HCT116 (cell line): ENCODE results near the gene TMEM132D. TPM values are rescaled to one million over a fixed set of nuclear protein-coding genes. Genes with fewer than 3 reads are reported as not detected.

Source experiments
- ATAC-seq: fragments of 200-7000 bp; cut with Tn5 transposase; 2 replicates; pipeline ENCODE4 v1.9.1; 2020; ENCODE audit warnings: mild to moderate bottlenecking, moderate library complexity
- BruUV-seq: library from RNA; stranded (reverse); fragments of 400-500 nt; replicated peaks from 2 replicates; lab custom pipeline; 2021; lab: Mats Ljungman, UMichigan
- CTCF ChIA-PET: fragments of 300-600 bp; sonication (Branson Sonifier 250); formaldehyde crosslinking; loops from one replicate; lab custom pipeline; 2021; ENCODE audit warnings: antibody characterized with exemption; lab: Charles Lee
- POLR2A ChIA-PET: fragments of 300-600, 350-600 bp; sonication (Branson Sonifier 250); formaldehyde crosslinking; loops from one replicate; lab custom pipeline; 2021; ENCODE audit warnings: antibody characterized with exemption; lab: Charles Lee
- RAD21 ChIA-PET, 2 experiments: fragments of 300-600 bp; sonication (Branson Sonifier 250); formaldehyde crosslinking; loops; one replicate each; lab custom pipeline; 2023; ENCODE audit warnings: low total read pairs in 2 of 2; ENCODE audit not compliant: uncharacterized antibody in 2 of 2, unreplicated experiment in 2 of 2, low non-redundant PET in 1 of 2; lab: Charles Lee
- DNase-seq: peaks from one replicate; pipeline ENCODE4 v3.0.0-alpha.2; 2010; ENCODE audit warnings: low read depth, low spot score
- H2AFZ ChIP-seq: fragments of 200-600 bp; shearing (Covaris generic), sonication (generic); 2 replicates; pipeline ENCODE4 v1.6.1; 2017; ENCODE audit warnings: low read depth, mixed run types, mixed read lengths, antibody characterized with exemption, low read length; ENCODE audit not compliant: poor library complexity, severe bottlenecking
- H3K27ac ChIP-seq: 2 replicates; pipeline ENCODE4 v1.5.1; 2012; ENCODE audit warnings: low read depth, low read length
- H3K27me3 ChIP-seq: fragments of 200-600 bp; sonication (generic); 2 replicates; pipeline ENCODE4 v1.6.1; 2016; ENCODE audit warnings: mixed run types, low read length, mixed read lengths; ENCODE audit not compliant: insufficient read depth
- H3K36me3 ChIP-seq, 2 experiments: fragments of 200-500 bp in 1 of 2; fragments of 200-600 bp in 1 of 2; sonication (Bioruptor generic) in 1 of 2; sonication (generic) in 1 of 2; 2 replicates each; pipeline versions ENCODE4 v1.5.1 to v1.6.1; 2014 to 2016; ENCODE audit warnings: low read length in 2 of 2, inconsistent platforms in 1 of 2, mixed read lengths in 1 of 2, mixed run types in 1 of 2; ENCODE audit not compliant: insufficient read depth in 2 of 2, control insufficient read depth in 1 of 2
- H3K4me1 ChIP-seq, 2 experiments: fragments of 200-600 bp in 1 of 2; sonication (generic) in 1 of 2; 2 replicates each; pipeline versions ENCODE4 v1.5.1 to v1.6.1; 2012 to 2017; ENCODE audit warnings: low read length in 2 of 2, inconsistent platforms in 1 of 2, mild to moderate bottlenecking in 1 of 2, mixed read lengths in 1 of 2, mixed run types in 1 of 2, moderate library complexity in 1 of 2; ENCODE audit not compliant: insufficient read depth in 2 of 2, control insufficient read depth in 1 of 2
- H3K4me2 ChIP-seq: fragments of 200-600 bp; sonication (generic); 2 replicates; pipeline ENCODE4 v1.6.1; 2017; ENCODE audit warnings: mixed run types, low read length, mixed read lengths
- H3K4me3 ChIP-seq, 2 experiments: fragments of 200-600 bp in 1 of 2; sonication (generic) in 1 of 2; replicated peaks in 1 of 2; 2 replicates each; pipeline ENCODE4 v1.5.1; 2011 to 2016; ENCODE audit warnings: low read length in 2 of 2, control low read depth in 1 of 2, low read depth in 1 of 2, mild to moderate bottlenecking in 1 of 2, mixed read lengths in 1 of 2, mixed run types in 1 of 2
- H3K79me2 ChIP-seq: fragments of 200-600 bp; sonication (generic); 2 replicates; pipeline ENCODE4 v1.6.1; 2017; ENCODE audit warnings: mild to moderate bottlenecking, mixed run types, low read length, moderate library complexity, mixed read lengths; ENCODE audit not compliant: insufficient read depth
- H3K9ac ChIP-seq: fragments of 200-600 bp; sonication (generic); 2 replicates; pipeline ENCODE4 v1.6.1; 2016; ENCODE audit warnings: low read length, mixed read lengths
- H3K9me2 ChIP-seq: fragments of 200-600 bp; sonication (generic), shearing (Covaris generic); 2 replicates; pipeline ENCODE4 v1.6.1; 2017; ENCODE audit warnings: mixed run types, mild to moderate bottlenecking, moderate library complexity; ENCODE audit not compliant: insufficient read depth
- H3K9me3 ChIP-seq, 2 experiments: fragments of 200-500 bp in 1 of 2; fragments of 200-600 bp in 1 of 2; sonication (Bioruptor generic) in 1 of 2; sonication (generic) in 1 of 2; 2 replicates each; pipeline ENCODE4 v1.6.1; 2014 to 2017; ENCODE audit warnings: low read length in 2 of 2, mixed read lengths in 2 of 2, inconsistent platforms in 1 of 2, low read depth in 1 of 2, mild to moderate bottlenecking in 1 of 2, mixed run types in 1 of 2, moderate library complexity in 1 of 2; ENCODE audit not compliant: control insufficient read depth in 1 of 2, insufficient read depth in 1 of 2
- H4K20me1 ChIP-seq: fragments of 200-600 bp; sonication (generic), shearing (Covaris generic); 2 replicates; pipeline ENCODE4 v1.6.1; 2017; ENCODE audit warnings: mixed run types, mild to moderate bottlenecking, moderate library complexity; ENCODE audit not compliant: insufficient read depth
- CBX3 ChIP-seq: IDR thresholded peaks from 2 replicates; pipeline ENCODE4 v1.6.1; 2012; ENCODE audit warnings: low read depth
- CEBPB ChIP-seq: IDR thresholded peaks from 2 replicates; pipeline ENCODE4 v1.6.1; 2012; ENCODE audit warnings: low read depth
- EGR1 ChIP-seq: IDR thresholded peaks from 2 replicates; pipeline ENCODE4 v1.6.1; 2012; ENCODE audit warnings: low read depth
- ELF1 ChIP-seq: IDR thresholded peaks from 2 replicates; pipeline ENCODE4 v1.6.1; 2012; ENCODE audit warnings: low read depth, borderline replicate concordance
- EZH2 ChIP-seq: fragments of 200-600 bp; sonication (generic); IDR thresholded peaks from 2 replicates; pipeline ENCODE4 v1.6.1; 2017; ENCODE audit warnings: antibody characterized with exemption, mixed run types
- EZH2phosphoT487 ChIP-seq: fragments of 200-600 bp; IDR thresholded peaks from 2 replicates; pipeline ENCODE4 v1.6.1; 2018; ENCODE audit warnings: antibody characterized with exemption, borderline replicate concordance
- FOSL1 ChIP-seq: IDR thresholded peaks from 2 replicates; pipeline ENCODE4 v1.6.1; 2012; ENCODE audit warnings: low read depth
- JUND ChIP-seq: IDR thresholded peaks from 2 replicates; pipeline ENCODE4 v1.6.1; 2012
- POLR2A ChIP-seq: IDR thresholded peaks from 2 replicates; pipeline ENCODE4 v1.7.0; 2011; ENCODE audit warnings: borderline replicate concordance; ENCODE audit not compliant: insufficient read depth, insufficient read length; ENCODE audit errors: extremely low read depth
- POLR2AphosphoS5 ChIP-seq: IDR thresholded peaks from 2 replicates; pipeline ENCODE4 v1.6.1; 2011; ENCODE audit warnings: mild to moderate bottlenecking, low read depth, low read length, moderate library complexity
- SIN3A ChIP-seq: IDR thresholded peaks from 2 replicates; pipeline ENCODE4 v1.6.1; 2012; ENCODE audit warnings: low read depth
- SP1 ChIP-seq: IDR thresholded peaks from 2 replicates; pipeline ENCODE4 v1.6.1; 2012; ENCODE audit warnings: low read depth
- SRF ChIP-seq: IDR thresholded peaks from 2 replicates; pipeline ENCODE4 v1.6.1; 2012; ENCODE audit warnings: low read depth
- TCF7L2 ChIP-seq: IDR thresholded peaks from 2 replicates; pipeline ENCODE4 v1.7.0; 2011; ENCODE audit warnings: borderline replicate concordance, inconsistent platforms; ENCODE audit not compliant: insufficient read depth, insufficient read length; ENCODE audit errors: extremely low read depth
- ZNF274 ChIP-seq: fragments of 200-500 bp; sonication (Bioruptor generic); IDR thresholded peaks from 2 replicates; pipeline ENCODE4 v1.6.1; 2014; ENCODE audit warnings: mild to moderate bottlenecking, low read depth, low read length, inconsistent platforms
- intact Hi-C: fragments of 100-400 bp; cut with micrococcal nuclease; formaldehyde crosslinking; loops from 2 replicates; pipeline ENCODE4 v1.10.0; 2022
- total RNA-seq: library from RNA; stranded (reverse); gene quantifications from one replicate; pipeline ENCODE4 v1.2.1, GENCODE V29; 2021; ENCODE audit not compliant: unreplicated experiment
- TF ChIP-seq, protein P1 (sequence below), 3 experiments: fragments of 200-600 bp in 1 of 3; sonication (generic) in 1 of 3; IDR thresholded peaks in 2 of 3; conservative IDR thresholded peaks in 1 of 3; 2 replicates each; pipeline ENCODE4 v1.5.1; 2012 to 2017; ENCODE audit warnings: low read depth in 2 of 3, low read length in 2 of 3, antibody characterized with exemption in 1 of 3, borderline replicate concordance in 1 of 3, control low read depth in 1 of 3, mild to moderate bottlenecking in 1 of 3, mixed read lengths in 1 of 3, mixed run types in 1 of 3, moderate library complexity in 1 of 3; ENCODE audit not compliant: insufficient read depth in 1 of 3
- TF ChIP-seq, protein P2 (sequence below): IDR thresholded peaks from 2 replicates; pipeline ENCODE4 v1.6.1; 2012
- TF ChIP-seq, protein P3 (sequence below): IDR thresholded peaks from 2 replicates; pipeline ENCODE4 v1.6.1; 2011; ENCODE audit warnings: mild to moderate bottlenecking, low read length, moderate library complexity; ENCODE audit not compliant: insufficient replicate concordance; ENCODE audit errors: extremely low read depth
- TF ChIP-seq, protein P4 (sequence below): IDR thresholded peaks from 2 replicates; pipeline ENCODE4 v1.6.1; 2012; ENCODE audit warnings: low read depth
- TF ChIP-seq, protein P5 (sequence below): IDR thresholded peaks from 2 replicates; pipeline ENCODE4 v1.6.1; 2012

The TMEM132D gene
- total RNA-seq, 1 experiment from 2014 or later = not detected

DNA sequence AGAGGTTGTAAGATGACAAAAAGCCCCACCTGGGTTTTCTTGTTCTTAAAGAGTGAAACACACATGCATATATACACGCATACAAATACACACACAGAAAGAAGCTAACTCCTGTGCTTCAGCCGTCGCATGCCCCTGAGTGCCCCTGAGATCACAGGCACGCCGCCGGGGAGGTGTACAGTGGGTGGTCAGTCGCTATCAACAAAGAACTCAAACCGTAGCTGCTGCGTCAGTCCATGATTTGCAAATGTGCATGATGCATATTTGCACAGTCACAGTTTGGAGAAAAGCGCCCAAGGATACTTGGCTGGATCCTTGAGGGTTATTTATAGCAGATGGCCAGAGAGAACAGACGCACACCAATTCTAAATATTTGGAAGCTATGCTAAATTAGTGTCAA is 206.9 kb downstream of the TMEM132D start:
- ChIA-PET CTCF (no interaction called here), RAD21 (no interaction called here), POLR2A (no interaction called here)
- H3K4me2 ChIP-seq = no peak overlapping the region
- peaks cover 9 to 17% of the 10 kb centered on the region in 2 experiments; a peak in 2 of 4 replicates for H3K9me3 ChIP-seq
- no peaks in the 10 kb centered on the region for H4K20me1 ChIP-seq
- TF ChIP-seq POLR2AphosphoS5 (no peak), SP1 (no peak), JUND (no peak), SIN3A (no peak), SRF (no peak), ELF1 (no peak), POLR2A (no peak), CEBPB (no peak), EZH2 (no peak), TCF7L2 (no peak), EZH2phosphoT487 (no peak), FOSL1 (no peak), EGR1 (no peak), CBX3 (no peak), ZNF274 (no peak)
- TF ChIP-seq, protein P1, sequence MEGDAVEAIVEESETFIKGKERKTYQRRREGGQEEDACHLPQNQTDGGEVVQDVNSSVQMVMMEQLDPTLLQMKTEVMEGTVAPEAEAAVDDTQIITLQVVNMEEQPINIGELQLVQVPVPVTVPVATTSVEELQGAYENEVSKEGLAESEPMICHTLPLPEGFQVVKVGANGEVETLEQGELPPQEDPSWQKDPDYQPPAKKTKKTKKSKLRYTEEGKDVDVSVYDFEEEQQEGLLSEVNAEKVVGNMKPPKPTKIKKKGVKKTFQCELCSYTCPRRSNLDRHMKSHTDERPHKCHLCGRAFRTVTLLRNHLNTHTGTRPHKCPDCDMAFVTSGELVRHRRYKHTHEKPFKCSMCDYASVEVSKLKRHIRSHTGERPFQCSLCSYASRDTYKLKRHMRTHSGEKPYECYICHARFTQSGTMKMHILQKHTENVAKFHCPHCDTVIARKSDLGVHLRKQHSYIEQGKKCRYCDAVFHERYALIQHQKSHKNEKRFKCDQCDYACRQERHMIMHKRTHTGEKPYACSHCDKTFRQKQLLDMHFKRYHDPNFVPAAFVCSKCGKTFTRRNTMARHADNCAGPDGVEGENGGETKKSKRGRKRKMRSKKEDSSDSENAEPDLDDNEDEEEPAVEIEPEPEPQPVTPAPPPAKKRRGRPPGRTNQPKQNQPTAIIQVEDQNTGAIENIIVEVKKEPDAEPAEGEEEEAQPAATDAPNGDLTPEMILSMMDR (IDR thresholded peaks at IDR 0.05 in 2 of 3, conservative IDR thresholded peaks at IDR 0.05 in 1 of 3; ENCODE audit: borderline replicate concordance in 1 of 3, insufficient read depth in 1 of 3, low read depth in 2 of 3, low read length in 2 of 3) = no peak
- TF ChIP-seq, protein P2, sequence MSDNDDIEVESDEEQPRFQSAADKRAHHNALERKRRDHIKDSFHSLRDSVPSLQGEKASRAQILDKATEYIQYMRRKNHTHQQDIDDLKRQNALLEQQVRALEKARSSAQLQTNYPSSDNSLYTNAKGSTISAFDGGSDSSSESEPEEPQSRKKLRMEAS = no peak
- TF ChIP-seq, protein P3, sequence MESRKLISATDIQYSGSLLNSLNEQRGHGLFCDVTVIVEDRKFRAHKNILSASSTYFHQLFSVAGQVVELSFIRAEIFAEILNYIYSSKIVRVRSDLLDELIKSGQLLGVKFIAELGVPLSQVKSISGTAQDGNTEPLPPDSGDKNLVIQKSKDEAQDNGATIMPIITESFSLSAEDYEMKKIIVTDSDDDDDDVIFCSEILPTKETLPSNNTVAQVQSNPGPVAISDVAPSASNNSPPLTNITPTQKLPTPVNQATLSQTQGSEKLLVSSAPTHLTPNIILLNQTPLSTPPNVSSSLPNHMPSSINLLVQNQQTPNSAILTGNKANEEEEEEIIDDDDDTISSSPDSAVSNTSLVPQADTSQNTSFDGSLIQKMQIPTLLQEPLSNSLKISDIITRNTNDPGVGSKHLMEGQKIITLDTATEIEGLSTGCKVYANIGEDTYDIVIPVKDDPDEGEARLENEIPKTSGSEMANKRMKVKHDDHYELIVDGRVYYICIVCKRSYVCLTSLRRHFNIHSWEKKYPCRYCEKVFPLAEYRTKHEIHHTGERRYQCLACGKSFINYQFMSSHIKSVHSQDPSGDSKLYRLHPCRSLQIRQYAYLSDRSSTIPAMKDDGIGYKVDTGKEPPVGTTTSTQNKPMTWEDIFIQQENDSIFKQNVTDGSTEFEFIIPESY = no peak
- TF ChIP-seq, protein P4, sequence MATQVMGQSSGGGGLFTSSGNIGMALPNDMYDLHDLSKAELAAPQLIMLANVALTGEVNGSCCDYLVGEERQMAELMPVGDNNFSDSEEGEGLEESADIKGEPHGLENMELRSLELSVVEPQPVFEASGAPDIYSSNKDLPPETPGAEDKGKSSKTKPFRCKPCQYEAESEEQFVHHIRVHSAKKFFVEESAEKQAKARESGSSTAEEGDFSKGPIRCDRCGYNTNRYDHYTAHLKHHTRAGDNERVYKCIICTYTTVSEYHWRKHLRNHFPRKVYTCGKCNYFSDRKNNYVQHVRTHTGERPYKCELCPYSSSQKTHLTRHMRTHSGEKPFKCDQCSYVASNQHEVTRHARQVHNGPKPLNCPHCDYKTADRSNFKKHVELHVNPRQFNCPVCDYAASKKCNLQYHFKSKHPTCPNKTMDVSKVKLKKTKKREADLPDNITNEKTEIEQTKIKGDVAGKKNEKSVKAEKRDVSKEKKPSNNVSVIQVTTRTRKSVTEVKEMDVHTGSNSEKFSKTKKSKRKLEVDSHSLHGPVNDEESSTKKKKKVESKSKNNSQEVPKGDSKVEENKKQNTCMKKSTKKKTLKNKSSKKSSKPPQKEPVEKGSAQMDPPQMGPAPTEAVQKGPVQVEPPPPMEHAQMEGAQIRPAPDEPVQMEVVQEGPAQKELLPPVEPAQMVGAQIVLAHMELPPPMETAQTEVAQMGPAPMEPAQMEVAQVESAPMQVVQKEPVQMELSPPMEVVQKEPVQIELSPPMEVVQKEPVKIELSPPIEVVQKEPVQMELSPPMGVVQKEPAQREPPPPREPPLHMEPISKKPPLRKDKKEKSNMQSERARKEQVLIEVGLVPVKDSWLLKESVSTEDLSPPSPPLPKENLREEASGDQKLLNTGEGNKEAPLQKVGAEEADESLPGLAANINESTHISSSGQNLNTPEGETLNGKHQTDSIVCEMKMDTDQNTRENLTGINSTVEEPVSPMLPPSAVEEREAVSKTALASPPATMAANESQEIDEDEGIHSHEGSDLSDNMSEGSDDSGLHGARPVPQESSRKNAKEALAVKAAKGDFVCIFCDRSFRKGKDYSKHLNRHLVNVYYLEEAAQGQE = no peak
- TF ChIP-seq, protein P5, sequence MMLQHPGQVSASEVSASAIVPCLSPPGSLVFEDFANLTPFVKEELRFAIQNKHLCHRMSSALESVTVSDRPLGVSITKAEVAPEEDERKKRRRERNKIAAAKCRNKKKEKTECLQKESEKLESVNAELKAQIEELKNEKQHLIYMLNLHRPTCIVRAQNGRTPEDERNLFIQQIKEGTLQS = no peak
- no peaks in the 10 kb centered on the region for H3K4me1 ChIP-seq
- no peaks in the 10 kb centered on the region for H3K79me2 ChIP-seq
- H3K27me3 ChIP-seq = no peaks in the 10 kb centered on the region
- intact Hi-C loops = no loop called here
- DNase-seq (no peak), ATAC-seq (no peak)
- no peaks in the 10 kb centered on the region for H3K9me2 ChIP-seq
- H3K4me3 ChIP-seq = no peak overlapping the region
- no peak overlapping the region for H3K27ac ChIP-seq
- H3K36me3 ChIP-seq = no peaks in the 10 kb centered on the region
- no peak overlapping the region for H2AFZ ChIP-seq
- no TSS peak for BruUV-seq
- no peak overlapping the region for H3K9ac ChIP-seq
